Activated CD8-positive, alpha-beta T cell treated with anti-CD3 and anti-CD28 coated beads, Interleukin-2, amount 10 ng/mL, durations not matched to agents 7 days and 5 days (primary cell): ENCODE measurements around the gene CDH15. TPM values are rescaled to one million over a fixed set of nuclear protein-coding genes. Genes with fewer than 3 reads are reported as not detected.
A peak's percentile ranks its signal among the peaks of the same experiment; 100 is the strongest.

Experiments used
- ATAC-seq: fragments of 150-1000 bp; cut with Tn5 transposase; one replicate; pipeline ENCODE4 v1.10.0; 2021; ENCODE audit warnings: moderate library complexity
- CTCF ChIA-PET: fragments of 350-600 bp; sonication (Branson Sonifier 250); formaldehyde crosslinking; loops from one replicate; lab custom pipeline; 2021; ENCODE audit warnings: antibody characterized with exemption; lab: Charles Lee
- POLR2A ChIA-PET: fragments of 350-600 bp; sonication (Branson Sonifier 250); formaldehyde crosslinking; loops from one replicate; lab custom pipeline; 2021; ENCODE audit warnings: antibody characterized with exemption; lab: Charles Lee
- DNase-seq: peaks from one replicate; pipeline ENCODE4 v3.0.0-alpha.2; 2020
- H3K27ac Mint-ChIP-seq: one replicate; pipeline ENCODE4 v1.8.0; 2021; ENCODE audit warnings: mild to moderate bottlenecking, mixed read lengths
- H3K27me3 Mint-ChIP-seq: one replicate; pipeline ENCODE4 v1.8.0; 2021; ENCODE audit warnings: low read depth, mixed read lengths
- H3K36me3 Mint-ChIP-seq: one replicate; pipeline ENCODE4 v1.8.0; 2021; ENCODE audit warnings: low read depth, mixed read lengths
- H3K4me1 Mint-ChIP-seq: one replicate; pipeline ENCODE4 v1.8.0; 2021; ENCODE audit warnings: low read depth, mixed read lengths
- H3K4me3 Mint-ChIP-seq: one replicate; pipeline ENCODE4 v1.8.0; 2021; ENCODE audit warnings: mild to moderate bottlenecking, mixed read lengths
- H3K9me3 Mint-ChIP-seq: one replicate; pipeline ENCODE4 v1.8.0; 2022; ENCODE audit warnings: mixed read lengths; ENCODE audit not compliant: insufficient read depth
- total RNA-seq, 2 experiments: library from RNA; stranded (reverse); gene quantifications; one replicate each; pipeline ENCODE4 v1.2.3, GENCODE V29; 2021

CDH15 gene
- total RNA-seq, 2 experiments from 2014 or later: not detected

GRCh38 chr16:89194340-89195311, 23.1 kb downstream of the CDH15 start:
- Mint-ChIP-seq H3K4me1 (no peaks in the 10 kb centered on the region), H3K27ac (no peak overlapping the region), H3K36me3 (no peaks in the 10 kb centered on the region), H3K4me3 (no peak overlapping the region), H3K27me3 (peaks cover 5% of the 10 kb centered on the region), H3K9me3 (no peaks in the 10 kb centered on the region)
- ATAC-seq (no peak), DNase-seq (no peak)
- POLR2A ChIA-PET: no interaction called here
- CTCF ChIA-PET: interaction anchor here (0.7 kb wide), 1 partner anchor 46 kb away, joined by 4 read pairs; no protein-coding TSS in a partner anchor

- no peaks in the 10 kb centered on the region for H3K36me3 Mint-ChIP-seq
- CTCF ChIA-PET: no interaction called here
- H3K27ac Mint-ChIP-seq: no peak overlapping the region
These were observed 24.1 kb downstream of the CDH15 start for GRCh38 chr16:89195521-89196171.

GRCh38 chr16:89197033-89197632, 25.6 kb downstream of the CDH15 start:
- H3K27ac Mint-ChIP-seq: no peak overlapping the region
- H3K36me3 Mint-ChIP-seq: no peaks in the 10 kb centered on the region
- ATAC-seq: no peak
- peaks cover 8% of the 10 kb centered on the region for H3K4me1 Mint-ChIP-seq
- H3K27me3 Mint-ChIP-seq: peaks cover 12% of the 10 kb centered on the region
- ChIA-PET POLR2A (no interaction called here), CTCF (no interaction called here)
- no peak overlapping the region for H3K4me3 Mint-ChIP-seq
- DNase-seq: no peak
- no peaks in the 10 kb centered on the region for H3K9me3 Mint-ChIP-seq

More at GRCh38 chr16:89195521-89196171, 24.1 kb downstream of the CDH15 start:
- Mint-ChIP-seq H3K9me3 (no peaks in the 10 kb centered on the region), H3K4me3 (no peak overlapping the region), H3K27me3 (peaks cover 13% of the 10 kb centered on the region), H3K4me1 (peaks cover 6% of the 10 kb centered on the region)
- DNase-seq (no peak), ATAC-seq (no peak)
- POLR2A ChIA-PET: no interaction called here

- POLR2A ChIA-PET: no interaction called here
- ATAC-seq (no peak), DNase-seq (no peak)
- no peak overlapping the region for H3K4me3 Mint-ChIP-seq
- H3K4me1 Mint-ChIP-seq: peaks cover 11% of the 10 kb centered on the region
- H3K9me3 Mint-ChIP-seq: no peaks in the 10 kb centered on the region
- peaks cover 17% of the 10 kb centered on the region for H3K27me3 Mint-ChIP-seq
- CTCF ChIA-PET: no interaction called here
- H3K27ac Mint-ChIP-seq: no peak overlapping the region
- H3K36me3 Mint-ChIP-seq: no peaks in the 10 kb centered on the region
These were observed 26.3 kb downstream of the CDH15 start for GRCh38 chr16:89197633-89198416.

- no peak overlapping the region for H3K27ac Mint-ChIP-seq
- ChIA-PET POLR2A (no interaction called here), CTCF (no interaction called here)
- no peaks in the 10 kb centered on the region for H3K36me3 Mint-ChIP-seq
- H3K9me3 Mint-ChIP-seq: no peaks in the 10 kb centered on the region
- H3K4me1 Mint-ChIP-seq: peaks cover 11% of the 10 kb centered on the region
- peaks cover 25% of the 10 kb centered on the region for H3K27me3 Mint-ChIP-seq
- no peak for ATAC-seq
- no peak for DNase-seq
- H3K4me3 Mint-ChIP-seq: no peak overlapping the region
These were observed 27.1 kb downstream of the CDH15 start for GRCh38 chr16:89198417-89199240.

- ATAC-seq (no peak), DNase-seq (no peak)
- Mint-ChIP-seq H3K36me3 (no peaks in the 10 kb centered on the region), H3K27me3 (peaks cover 32% of the 10 kb centered on the region), H3K9me3 (no peaks in the 10 kb centered on the region), H3K4me1 (peaks cover 11% of the 10 kb centered on the region), H3K4me3 (no peak overlapping the region), H3K27ac (no peak overlapping the region)
- ChIA-PET POLR2A (no interaction called here), CTCF (no interaction called here)
These were observed 27.9 kb downstream of the CDH15 start for GRCh38 chr16:89199241-89200123.

GRCh38 chr16:89200124-89200849, 28.7 kb downstream of the CDH15 start, which contains the start of gene SLC22A31:
Gene SLC22A31, minus strand, starts transcription at chr16:89200537. Its CDS starts 36 bp downstream, at chr16:89200501.
- no peak for DNase-seq
- Mint-ChIP-seq H3K9me3 (no peaks in the 10 kb centered on the region), H3K36me3 (no peaks in the 10 kb centered on the region), H3K4me3 (no peak within 1 kb of the TSS), H3K27ac (no peak within 1 kb of the TSS), H3K4me1 (peaks cover 11% of the 10 kb centered on the region), H3K27me3 (peaks cover 32% of the 10 kb centered on the region)
- ChIA-PET POLR2A (no interaction called here), CTCF (no interaction called here)
- no peak for ATAC-seq

GRCh38 chr16:89200850-89201411, 29.4 kb downstream of the CDH15 start:
- Mint-ChIP-seq H3K27ac (no peak overlapping the region), H3K4me1 (peaks cover 11% of the 10 kb centered on the region), H3K36me3 (no peaks in the 10 kb centered on the region), H3K4me3 (no peak overlapping the region), H3K27me3 (peaks cover 32% of the 10 kb centered on the region), H3K9me3 (no peaks in the 10 kb centered on the region)
- DNase-seq (no peak), ATAC-seq (no peak)
- ChIA-PET CTCF (no interaction called here), POLR2A (no interaction called here)

- H3K4me1 Mint-ChIP-seq: peaks cover 11% of the 10 kb centered on the region
- no peak overlapping the region for H3K27ac Mint-ChIP-seq
- no peaks in the 10 kb centered on the region for H3K36me3 Mint-ChIP-seq
- POLR2A ChIA-PET: no interaction called here
- DNase-seq (peak; percentile 75), ATAC-seq (peak; percentile 83)
- no peaks in the 10 kb centered on the region for H3K9me3 Mint-ChIP-seq
- CTCF ChIA-PET: no interaction called here
- H3K27me3 Mint-ChIP-seq: peaks cover 33% of the 10 kb centered on the region
- H3K4me3 Mint-ChIP-seq: peak overlapping the region; percentile 18
These were observed 30.2 kb downstream of the CDH15 start for GRCh38 chr16:89201439-89202377.
